BLaER1 (cell line): ENCODE results near the gene SELE.

Source experiments
- H3K27ac ChIP-seq: shearing (Covaris generic); formaldehyde crosslinking; 2 replicates; pipeline ENCODE4 v1.8.1; 2022
- H3K27me3 ChIP-seq: shearing (Covaris generic); formaldehyde crosslinking; 2 replicates; pipeline ENCODE4 v1.8.1; 2022
- H3K36me3 ChIP-seq: shearing (Covaris generic); formaldehyde crosslinking; 2 replicates; pipeline ENCODE4 v1.8.1; 2022
- H3K4me1 ChIP-seq: shearing (Covaris generic); formaldehyde crosslinking; 2 replicates; pipeline ENCODE4 v1.8.1; 2022
- H3K4me2 ChIP-seq: shearing (Covaris generic); formaldehyde crosslinking; 2 replicates; pipeline ENCODE4 v1.8.1; 2022
- H3K4me3 ChIP-seq: shearing (Covaris generic); formaldehyde crosslinking; 2 replicates; pipeline ENCODE4 v1.8.1; 2022
- H3K9ac ChIP-seq: shearing (Covaris generic); formaldehyde crosslinking; 2 replicates; pipeline ENCODE4 v1.8.1; 2022
- H3K9me3 ChIP-seq: shearing (Covaris generic); formaldehyde crosslinking; 2 replicates; pipeline ENCODE4 v1.8.1; 2022
- H4K20me1 ChIP-seq: shearing (Covaris generic); formaldehyde crosslinking; 2 replicates; pipeline ENCODE4 v1.8.1; 2022
- Cebpa-rat ChIP-seq: shearing (Covaris generic); IDR thresholded peaks from 2 replicates; pipeline ENCODE4 v1.8.1; 2022

SELE gene

GRCh38 chr1:169733924-169734323, at the start of gene SELE:
Gene SELE, minus strand, starts transcription at chr1:169734079. Its CDS starts 467 bp downstream, at chr1:169733612.
- H3K27me3 ChIP-seq, result no peaks in the 10 kb centered on the region
- H3K9me3 ChIP-seq, result no peaks in the 10 kb centered on the region
- no peak within 1 kb of the TSS for H3K9ac ChIP-seq
- no peaks in the 10 kb centered on the region for H4K20me1 ChIP-seq
- no peak for TF ChIP-seq Cebpa-rat
- H3K4me1 ChIP-seq, result no peaks in the 10 kb centered on the region
- H3K36me3 ChIP-seq, result no peaks in the 10 kb centered on the region
- H3K4me2 ChIP-seq, result no peak within 1 kb of the TSS
- no peak within 1 kb of the TSS for H3K4me3 ChIP-seq
- no peak within 1 kb of the TSS for H3K27ac ChIP-seq

GRCh38 chr1:169782596-169782995, 48.7 kb upstream of the SELE start:
- Histone ChIP-seq H3K27ac (no peak overlapping the region), H3K27me3 (no peaks in the 10 kb centered on the region), H3K9ac (no peak overlapping the region)

DNA sequence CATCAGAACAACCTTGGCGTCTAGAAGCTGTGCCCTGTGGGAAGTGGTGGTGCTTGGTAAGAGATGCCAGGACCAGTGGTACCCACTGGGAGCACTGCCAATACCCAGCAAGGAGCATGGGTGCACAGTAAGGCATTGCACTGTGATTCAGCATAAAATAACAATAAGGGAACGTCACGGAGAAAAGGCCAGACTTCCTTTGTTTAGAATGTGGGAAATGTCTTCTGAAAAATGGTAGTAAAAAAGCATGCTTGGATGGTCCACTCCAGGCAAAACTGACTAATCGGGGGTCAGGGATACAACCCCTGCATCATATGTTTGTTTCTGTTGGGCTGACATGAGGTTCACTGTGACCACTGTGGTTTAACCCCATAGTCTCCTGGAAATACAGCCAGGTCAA, 46.1 kb upstream of the SELE start:
- no peak overlapping the region for H3K27ac ChIP-seq
- TF ChIP-seq Cebpa-rat, result no peak
- no peak overlapping the region for H3K4me2 ChIP-seq

More at GRCh38 chr1:169782596-169782995, 48.7 kb upstream of the SELE start:
- no peaks in the 10 kb centered on the region for H3K9me3 ChIP-seq
- TF ChIP-seq Cebpa-rat, result no peak
- H3K36me3 ChIP-seq, result no peaks in the 10 kb centered on the region
- H3K4me2 ChIP-seq, result no peak overlapping the region
- no peaks in the 10 kb centered on the region for H3K4me1 ChIP-seq
- no peaks in the 10 kb centered on the region for H4K20me1 ChIP-seq
- H3K4me3 ChIP-seq, result no peak overlapping the region

DNA sequence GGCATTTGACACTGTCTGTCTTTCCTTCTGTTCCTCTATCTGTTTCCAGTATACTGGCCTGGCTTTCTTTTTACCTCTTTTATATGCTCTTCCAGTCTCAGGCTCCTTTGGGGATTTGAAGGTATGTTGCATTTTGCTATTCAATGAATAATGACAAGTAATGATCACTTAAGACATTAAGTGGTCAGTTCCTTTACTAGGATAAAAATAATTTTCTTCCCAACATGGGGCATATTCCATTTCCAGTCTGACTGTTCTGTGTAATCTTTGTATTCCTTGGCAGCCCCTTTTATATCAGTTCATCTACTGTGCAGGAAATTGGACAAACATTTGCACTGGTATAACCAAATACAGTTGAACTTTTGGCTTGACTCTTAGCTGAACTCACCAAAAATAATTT, 45.3 kb upstream of the SELE start:
- no peak overlapping the region for H3K9ac ChIP-seq
- no peaks in the 10 kb centered on the region for H4K20me1 ChIP-seq
- H3K36me3 ChIP-seq, result no peaks in the 10 kb centered on the region
- no peak overlapping the region for H3K27ac ChIP-seq
- no peaks in the 10 kb centered on the region for H3K27me3 ChIP-seq
- no peak for TF ChIP-seq Cebpa-rat
- H3K4me3 ChIP-seq, result no peak overlapping the region
- no peaks in the 10 kb centered on the region for H3K9me3 ChIP-seq
- H3K4me1 ChIP-seq, result no peaks in the 10 kb centered on the region
- no peak overlapping the region for H3K4me2 ChIP-seq

More for the DNA sequence above, 46.1 kb upstream of the SELE start:
- no peaks in the 10 kb centered on the region for H3K27me3 ChIP-seq
- no peaks in the 10 kb centered on the region for H3K36me3 ChIP-seq
- no peak overlapping the region for H3K4me3 ChIP-seq
- no peaks in the 10 kb centered on the region for H3K4me1 ChIP-seq
- no peaks in the 10 kb centered on the region for H4K20me1 ChIP-seq
- H3K9ac ChIP-seq, result no peak overlapping the region
- H3K9me3 ChIP-seq, result no peaks in the 10 kb centered on the region

GRCh38 chr1:169776440-169776839, 42.6 kb upstream of the SELE start:
- no peaks in the 10 kb centered on the region for H4K20me1 ChIP-seq
- no peaks in the 10 kb centered on the region for H3K9me3 ChIP-seq
- TF ChIP-seq Cebpa-rat, result no peak
- no peaks in the 10 kb centered on the region for H3K36me3 ChIP-seq
- no peaks in the 10 kb centered on the region for H3K27me3 ChIP-seq
- H3K9ac ChIP-seq, result no peak overlapping the region
- no peak overlapping the region for H3K4me2 ChIP-seq
- H3K4me3 ChIP-seq, result no peak overlapping the region
- H3K4me1 ChIP-seq, result no peaks in the 10 kb centered on the region
- no peak overlapping the region for H3K27ac ChIP-seq

DNA sequence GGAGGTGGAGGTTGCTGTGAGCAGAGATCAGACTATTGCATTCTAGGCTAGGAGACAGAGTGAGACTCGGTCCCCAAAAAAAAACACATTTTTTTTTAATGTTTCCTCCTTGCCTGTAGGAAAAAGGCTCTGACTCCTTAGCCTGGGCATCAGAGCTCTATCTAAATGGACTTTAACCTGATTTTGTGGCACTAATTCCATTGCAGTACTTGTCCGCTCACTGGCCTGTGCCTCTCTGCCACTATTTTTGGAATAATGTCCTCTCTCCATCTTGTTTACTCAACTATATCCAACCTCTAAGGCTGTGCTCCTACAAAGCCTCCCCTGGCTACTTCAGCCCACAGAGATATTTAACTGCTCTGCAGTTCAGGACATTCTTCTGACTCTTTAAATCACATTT, 34.3 kb upstream of the SELE start:
- no peak overlapping the region for H3K4me3 ChIP-seq
- no peaks in the 10 kb centered on the region for H3K4me1 ChIP-seq
- H3K9ac ChIP-seq, result no peak overlapping the region
- no peak for TF ChIP-seq Cebpa-rat
- no peaks in the 10 kb centered on the region for H4K20me1 ChIP-seq
- H3K36me3 ChIP-seq, result no peaks in the 10 kb centered on the region
- H3K4me2 ChIP-seq, result no peak overlapping the region
- no peaks in the 10 kb centered on the region for H3K9me3 ChIP-seq
- no peak overlapping the region for H3K27ac ChIP-seq
- H3K27me3 ChIP-seq, result no peaks in the 10 kb centered on the region

GRCh38 chr1:169765580-169766331, 31.9 kb upstream of the SELE start:
- Histone ChIP-seq H3K9me3 (no peaks in the 10 kb centered on the region), H3K27ac (no peak overlapping the region), H3K9ac (no peak overlapping the region), H3K36me3 (no peaks in the 10 kb centered on the region), H3K27me3 (no peaks in the 10 kb centered on the region), H3K4me3 (no peak overlapping the region), H3K4me1 (no peaks in the 10 kb centered on the region), H4K20me1 (no peaks in the 10 kb centered on the region), H3K4me2 (no peak overlapping the region)
- TF ChIP-seq Cebpa-rat, result no peak

DNA sequence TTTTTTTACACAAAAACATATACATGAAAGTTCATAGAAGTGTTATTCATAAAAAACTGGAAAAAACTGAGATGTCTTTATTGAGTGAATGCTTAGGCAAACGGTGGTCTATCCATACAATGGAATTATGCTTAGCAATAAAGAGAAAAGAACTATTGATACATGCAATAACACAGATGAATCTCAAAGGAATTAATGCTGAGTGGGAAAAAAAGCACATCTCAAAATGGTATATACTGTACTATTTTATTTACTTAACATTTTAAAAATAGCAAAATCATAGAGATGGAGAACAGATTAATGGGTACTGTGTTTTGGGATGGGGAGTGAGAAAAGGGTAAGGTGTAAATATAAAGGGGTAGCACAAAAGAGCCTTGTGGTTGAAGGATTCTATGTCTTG, 31.0 kb upstream of the SELE start:
- H3K4me3 ChIP-seq, result no peak overlapping the region
- H3K4me2 ChIP-seq, result no peak overlapping the region
- TF ChIP-seq Cebpa-rat, result no peak
- no peaks in the 10 kb centered on the region for H3K4me1 ChIP-seq
- H4K20me1 ChIP-seq, result no peaks in the 10 kb centered on the region
- H3K9ac ChIP-seq, result no peak overlapping the region
- H3K27me3 ChIP-seq, result no peaks in the 10 kb centered on the region
- H3K36me3 ChIP-seq, result no peaks in the 10 kb centered on the region
- H3K9me3 ChIP-seq, result no peaks in the 10 kb centered on the region
- H3K27ac ChIP-seq, result no peak overlapping the region

GRCh38 chr1:169762699-169763098, 28.8 kb upstream of the SELE start:
- no peak overlapping the region for H3K27ac ChIP-seq
- peaks cover 15% of the 10 kb centered on the region for H3K9me3 ChIP-seq
- H3K4me1 ChIP-seq, result no peaks in the 10 kb centered on the region
- H4K20me1 ChIP-seq, result no peaks in the 10 kb centered on the region
- H3K4me2 ChIP-seq, result no peak overlapping the region
- no peak overlapping the region for H3K9ac ChIP-seq
- TF ChIP-seq Cebpa-rat, result no peak
- H3K36me3 ChIP-seq, result no peaks in the 10 kb centered on the region
- H3K4me3 ChIP-seq, result no peak overlapping the region
- no peaks in the 10 kb centered on the region for H3K27me3 ChIP-seq

DNA sequence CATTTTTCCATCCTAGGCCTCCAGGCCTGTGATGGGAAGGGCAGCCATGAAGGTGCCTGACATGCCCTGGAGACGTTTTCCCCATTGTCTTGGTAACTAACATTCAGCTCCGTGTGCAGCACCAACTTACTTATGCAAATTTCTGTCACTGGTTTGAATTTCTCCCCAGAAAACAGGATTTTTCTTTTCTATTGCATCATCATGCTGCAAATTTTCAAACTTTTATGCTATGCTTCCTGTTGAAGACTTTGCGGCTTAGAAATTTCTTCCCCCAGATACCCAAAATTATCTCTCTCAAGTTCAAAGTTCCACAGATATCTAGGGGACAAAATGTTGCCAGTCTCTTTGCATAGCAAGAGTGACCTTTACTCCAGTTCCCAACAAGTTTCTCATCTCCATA, 25.2 kb upstream of the SELE start:
- no peaks in the 10 kb centered on the region for H3K4me1 ChIP-seq
- H3K9me3 ChIP-seq, result peaks cover 15% of the 10 kb centered on the region
- no peaks in the 10 kb centered on the region for H3K36me3 ChIP-seq
- H3K27me3 ChIP-seq, result no peaks in the 10 kb centered on the region
- no peaks in the 10 kb centered on the region for H4K20me1 ChIP-seq
- H3K4me2 ChIP-seq, result no peak overlapping the region
- no peak for TF ChIP-seq Cebpa-rat
- no peak overlapping the region for H3K4me3 ChIP-seq
- no peak overlapping the region for H3K27ac ChIP-seq
- H3K9ac ChIP-seq, result no peak overlapping the region

DNA sequence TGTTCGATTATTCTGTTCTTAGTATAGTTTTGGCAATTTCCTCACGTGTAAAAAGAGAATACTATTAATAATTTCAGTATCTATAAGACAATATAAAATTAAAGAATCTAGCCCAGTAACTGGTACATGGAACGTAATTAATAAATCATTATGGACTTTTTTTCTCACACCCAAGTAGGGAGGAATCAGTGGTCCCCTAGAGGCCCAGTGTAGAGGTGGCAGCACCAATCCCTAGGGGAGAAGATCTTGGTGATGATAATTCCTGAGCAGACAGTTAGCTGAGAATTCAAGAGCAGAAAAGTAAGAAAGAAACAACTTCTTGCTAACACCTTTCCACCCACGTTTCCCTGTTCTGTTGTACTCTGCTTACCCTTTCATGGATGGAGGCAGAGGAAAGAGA, 19.7 kb upstream of the SELE start:
- peaks cover 9% of the 10 kb centered on the region for H3K9me3 ChIP-seq
- no peaks in the 10 kb centered on the region for H4K20me1 ChIP-seq
- no peak overlapping the region for H3K27ac ChIP-seq
- H3K27me3 ChIP-seq, result no peaks in the 10 kb centered on the region
- no peak overlapping the region for H3K4me2 ChIP-seq
- no peak overlapping the region for H3K4me3 ChIP-seq
- no peaks in the 10 kb centered on the region for H3K36me3 ChIP-seq
- H3K9ac ChIP-seq, result no peak overlapping the region
- TF ChIP-seq Cebpa-rat, result no peak
- H3K4me1 ChIP-seq, result no peaks in the 10 kb centered on the region
